A204.1 (cell line): ENCODE data around the gene PRR36.

ENCODE experiments used
- FAIRE-seq: peaks from 2 replicates; lab custom pipeline; 2012; peaks lifted over from hg19 to GRCh38; lab: Jason Lieb, UNC

Gene PRR36

GRCh38 chr19:7912697-7913564, 38.7 kb upstream of the PRR36 start:
- FAIRE-seq, result no peak

- FAIRE-seq, result no peak
Measured at GRCh38 chr19:7912144-7912696, 38.0 kb upstream of the PRR36 start.

GRCh38 chr19:7911508-7912143, 37.4 kb upstream of the PRR36 start:
- no peak for FAIRE-seq

GRCh38 chr19:7910321-7911161, 36.4 kb upstream of the PRR36 start:
- no peak for FAIRE-seq

- no peak for FAIRE-seq
Measured at GRCh38 chr19:7909471-7910067, 35.4 kb upstream of the PRR36 start.

GRCh38 chr19:7908742-7909461, 34.7 kb upstream of the PRR36 start:
- no peak for FAIRE-seq

GRCh38 chr19:7908078-7908699, 34.0 kb upstream of the PRR36 start:
- FAIRE-seq, result no peak

- FAIRE-seq, result no peak
Measured at GRCh38 chr19:7907544-7907943, 33.4 kb upstream of the PRR36 start.

- FAIRE-seq, result no peak
Measured at GRCh38 chr19:7907122-7907521, 32.9 kb upstream of the PRR36 start.

GRCh38 chr19:7905859-7906258, 31.7 kb upstream of the PRR36 start:
- FAIRE-seq, result no peak

GRCh38 chr19:7905268-7905667, 31.1 kb upstream of the PRR36 start:
- no peak for FAIRE-seq

GRCh38 chr19:7904074-7905020, 30.2 kb upstream of the PRR36 start:
- FAIRE-seq, result no peak

- peak; percentile 97 for FAIRE-seq
Measured at GRCh38 chr19:7903244-7904073, 29.3 kb upstream of the PRR36 start, which contains the start of gene MAP2K7. Gene MAP2K7, plus strand, starts transcription at chr19:7903877. Its CDS starts 68 bp downstream, at chr19:7903945.

- no peak for FAIRE-seq
Measured at GRCh38 chr19:7902796-7903243, 28.6 kb upstream of the PRR36 start.

GRCh38 chr19:7901337-7901736, 27.1 kb upstream of the PRR36 start:
- no peak for FAIRE-seq

GRCh38 chr19:7900931-7901330, 26.7 kb upstream of the PRR36 start:
- FAIRE-seq, result no peak

- no peak for FAIRE-seq
Measured at GRCh38 chr19:7900401-7900870, 26.2 kb upstream of the PRR36 start.

GRCh38 chr19:7899751-7900378, 25.7 kb upstream of the PRR36 start:
- FAIRE-seq, result no peak
